Ecto neural progenitor cell (in vitro differentiated cells): ENCODE measurements around the gene JAKMIP1.

Experiments
- DNase-seq: peaks from one replicate; pipeline ENCODE4 v3.0.0-alpha.2; 2018; ENCODE audit warnings: low spot score

Gene JAKMIP1

GRCh38 chr4:6119507-6120020 is 80.8 kb downstream of the JAKMIP1 start:
- DNase-seq, result no peak

- peak; percentile 22 for DNase-seq
Measured at GRCh38 chr4:6118201-6118600, 82.1 kb downstream of the JAKMIP1 start.

GRCh38 chr4:6116696-6117285 is 83.6 kb downstream of the JAKMIP1 start:
- peak; percentile 40 for DNase-seq

GRCh38 chr4:6115746-6116586 is 84.4 kb downstream of the JAKMIP1 start:
- DNase-seq, result peak; percentile 34

GRCh38 chr4:6115342-6115741 is 85.0 kb downstream of the JAKMIP1 start:
- DNase-seq, result no peak

- DNase-seq, result no peak
Measured at GRCh38 chr4:6114601-6115000, 85.7 kb downstream of the JAKMIP1 start.

GRCh38 chr4:6114181-6114580 is 86.2 kb downstream of the JAKMIP1 start:
- DNase-seq, result no peak

- DNase-seq, result no peak
Measured at GRCh38 chr4:6113641-6114040, 86.7 kb downstream of the JAKMIP1 start.

GRCh38 chr4:6112606-6113290 is 87.6 kb downstream of the JAKMIP1 start:
- no peak for DNase-seq

- DNase-seq, result no peak
Measured at GRCh38 chr4:6111354-6111960, 88.9 kb downstream of the JAKMIP1 start.

- no peak for DNase-seq
Measured at GRCh38 chr4:6110681-6111353, 89.5 kb downstream of the JAKMIP1 start.

GRCh38 chr4:6109842-6110560 is 90.3 kb downstream of the JAKMIP1 start:
- DNase-seq, result no peak

GRCh38 chr4:6107886-6108285 is 92.5 kb downstream of the JAKMIP1 start:
- DNase-seq, result no peak

GRCh38 chr4:6107114-6107791 is 93.1 kb downstream of the JAKMIP1 start:
- DNase-seq, result peak; percentile 35

GRCh38 chr4:6106156-6106555 is 94.2 kb downstream of the JAKMIP1 start:
- peak; percentile 7 for DNase-seq

GRCh38 chr4:6105311-6105911 is 94.9 kb downstream of the JAKMIP1 start:
- peak; percentile 47 for DNase-seq

GRCh38 chr4:6104541-6105130 is 95.7 kb downstream of the JAKMIP1 start:
- DNase-seq, result peak; percentile 54

- DNase-seq, result no peak
Measured at GRCh38 chr4:6097581-6097980, 102.8 kb downstream of the JAKMIP1 start.

- no peak for DNase-seq
Measured at GRCh38 chr4:6095897-6096296, 104.5 kb downstream of the JAKMIP1 start.
